IMR-90 (cell line): ENCODE data around the gene PAN3. TPM values are rescaled to one million over a fixed set of nuclear protein-coding genes. Genes with fewer than 3 reads are reported as not detected.

ENCODE experiments used
- ATAC-seq: fragments of 200-7000 bp; cut with Tn5 transposase; 2 replicates; pipeline ENCODE4 v1.9.1; 2020; ENCODE audit warnings: low read depth, mild to moderate bottlenecking, moderate library complexity
- BruUV-seq: library from RNA; stranded (reverse); fragments of 400-500 nt; replicated peaks from 2 replicates; lab custom pipeline; 2021; lab: Mats Ljungman, UMichigan
- CTCF ChIA-PET: fragments of 300-600 bp; formaldehyde crosslinking; extraction: SDS; loops from one replicate; lab custom pipeline; 2021; ENCODE audit warnings: antibody characterized with exemption; lab: Yijun Ruan, JAX
- POLR2A ChIA-PET: fragments of 300-600 bp; sonication (Branson Sonifier 250); formaldehyde crosslinking; loops from one replicate; lab custom pipeline; 2022; ENCODE audit warnings: antibody characterized with exemption; ENCODE audit not compliant: unreplicated experiment; lab: Charles Lee
- DNase-seq: peaks from one replicate; pipeline ENCODE4 v3.0.0; 2013
- H2AFZ ChIP-seq: replicated peaks from 2 replicates; pipeline ENCODE3; 2013; ENCODE audit warnings: low read length, mild to moderate bottlenecking; ENCODE audit not compliant: poor library complexity
- H2AK5ac ChIP-seq: 2 replicates; pipeline ENCODE4 v1.6.1; 2013; ENCODE audit warnings: low read depth, low read length, inconsistent platforms
- H2AK9ac ChIP-seq: replicated peaks from 2 replicates; pipeline ENCODE3; 2013; ENCODE audit warnings: mild to moderate bottlenecking, low read depth, low read length, moderate library complexity; ENCODE audit not compliant: poor library complexity
- H2BK120ac ChIP-seq: 2 replicates; pipeline ENCODE4 v1.6.1; 2013; ENCODE audit warnings: low read depth, low read length, inconsistent platforms
- H2BK15ac ChIP-seq: 3 replicates; pipeline ENCODE4 v1.6.1; 2013; ENCODE audit warnings: low read depth, low read length, inconsistent platforms
- H2BK20ac ChIP-seq: 2 replicates; pipeline ENCODE4 v1.6.1; 2013; ENCODE audit warnings: low read depth, mild to moderate bottlenecking, inconsistent platforms, low read length, moderate library complexity
- H2BK5ac ChIP-seq: 2 replicates; pipeline ENCODE4 v1.6.1; 2013; ENCODE audit warnings: mild to moderate bottlenecking, low read depth, low read length, inconsistent platforms; ENCODE audit not compliant: poor library complexity, severe bottlenecking
- H3K14ac ChIP-seq: replicated peaks from 2 replicates; pipeline ENCODE4 v1.6.1; 2013; ENCODE audit warnings: low read depth, low read length, inconsistent platforms
- H3K18ac ChIP-seq: 2 replicates; pipeline ENCODE4 v1.6.1; 2013; ENCODE audit warnings: low read depth, low read length, control low read depth
- H3K23ac ChIP-seq: 2 replicates; pipeline ENCODE4 v1.6.1; 2013; ENCODE audit warnings: low read depth, low read length, inconsistent platforms
- H3K27ac ChIP-seq: 2 replicates; pipeline ENCODE4 v1.5.1; 2013; ENCODE audit warnings: mild to moderate bottlenecking, control low read depth, low read length; ENCODE audit not compliant: insufficient read depth
- H3K27me3 ChIP-seq: 2 replicates; pipeline ENCODE4 v1.6.1; 2013; ENCODE audit warnings: low read length; ENCODE audit not compliant: control insufficient read depth, insufficient read depth
- H3K36me3 ChIP-seq: 2 replicates; pipeline ENCODE4 v1.6.1; 2013; ENCODE audit warnings: low read length, mixed read lengths; ENCODE audit not compliant: control insufficient read depth, insufficient read depth
- H3K4ac ChIP-seq: 2 replicates; pipeline ENCODE4 v1.6.1; 2013; ENCODE audit warnings: low read depth, low read length, inconsistent platforms
- H3K4me1 ChIP-seq: 2 replicates; pipeline ENCODE4 v1.6.1; 2013; ENCODE audit warnings: low read length, mixed read lengths; ENCODE audit not compliant: control insufficient read depth, insufficient read depth
- H3K4me2 ChIP-seq: 2 replicates; pipeline ENCODE4 v1.6.1; 2013; ENCODE audit warnings: low read depth, mild to moderate bottlenecking, control low read depth, low read length, moderate library complexity
- H3K4me3 ChIP-seq: 2 replicates; pipeline ENCODE4 v1.5.1; 2013; ENCODE audit warnings: low read depth, mild to moderate bottlenecking, control low read depth, low read length, moderate library complexity; ENCODE audit not compliant: insufficient read depth
- H3K56ac ChIP-seq: 2 replicates; pipeline ENCODE4 v1.6.1; 2013; ENCODE audit warnings: low read length, inconsistent platforms; ENCODE audit not compliant: insufficient read depth; ENCODE audit errors: extremely low read depth
- H3K79me1 ChIP-seq, 2 experiments: 2 replicates each; pipeline ENCODE4 v1.6.1; 2013; ENCODE audit warnings: low read length in 2 of 2, inconsistent platforms in 1 of 2, low read depth in 1 of 2
- H3K9ac ChIP-seq: 2 replicates; pipeline ENCODE4 v1.6.1; 2013; ENCODE audit warnings: low read depth, low read length, control low read depth
- H3K9me1 ChIP-seq: 2 replicates; pipeline ENCODE4 v1.6.1; 2013; ENCODE audit warnings: low read length, inconsistent platforms; ENCODE audit not compliant: insufficient read depth
- H3K9me3 ChIP-seq: 2 replicates; pipeline ENCODE4 v1.6.1; 2013; ENCODE audit warnings: low read length; ENCODE audit not compliant: control insufficient read depth, insufficient read depth
- H4K20me1 ChIP-seq: 2 replicates; pipeline ENCODE4 v1.6.1; 2013; ENCODE audit warnings: low read length, inconsistent platforms; ENCODE audit not compliant: insufficient read depth
- H4K5ac ChIP-seq: 2 replicates; pipeline ENCODE4 v1.6.1; 2013; ENCODE audit warnings: mild to moderate bottlenecking, low read depth, low read length, control low read depth
- H4K8ac ChIP-seq, 2 experiments: 2 replicates each; pipeline ENCODE4 v1.6.1; 2013; ENCODE audit warnings: low read depth in 2 of 2, low read length in 2 of 2, control low read depth in 1 of 2, inconsistent platforms in 1 of 2
- H4K91ac ChIP-seq: 2 replicates; pipeline ENCODE4 v1.6.1; 2013; ENCODE audit warnings: low read depth, low read length, inconsistent platforms; ENCODE audit not compliant: insufficient read depth
- CHD1 ChIP-seq: IDR thresholded peaks from 2 replicates; pipeline ENCODE4 v1.6.1; 2012; ENCODE audit warnings: low read depth, low read length, improper control_type of control experiment
- MAFK ChIP-seq: IDR thresholded peaks from 2 replicates; pipeline ENCODE4 v1.6.1; 2012; ENCODE audit warnings: low read depth, low read length, improper control_type of control experiment
- dilution Hi-C: fragments of 300-500 bp; cut with HindIII; formaldehyde crosslinking; loops from one replicate; pipeline ENCODE4 v1.14.3; 2018; ENCODE audit warnings: low sequenced_read_pairs; ENCODE audit not compliant: unreplicated experiment
- in situ Hi-C: fragments of 300-500 bp; cut with MboI; formaldehyde crosslinking; loops from 3 replicates; pipeline ENCODE4 v1.14.3; 2019; ENCODE audit warnings: low sequenced_read_pairs, inconsistent platforms, mixed read lengths
- intact Hi-C: fragments of 100-400 bp; cut with micrococcal nuclease; formaldehyde crosslinking; loops from 2 replicates; pipeline ENCODE4 v1.10.0; 2022
- polyA plus RNA-seq, 3 experiments: library from polyadenylated mRNA; depleted of rRNA; stranded (reverse); fragments of >200 nt; gene quantifications; 2 replicates each; pipeline ENCODE4 v1.2.3, GENCODE V29; 2012; ENCODE audit warnings: low replicate concordance in 1 of 3
- total RNA-seq: library from RNA; depleted of rRNA; stranded (reverse); fragments of >200 nt; gene quantifications from 2 replicates; pipeline ENCODE4 v1.2.3, GENCODE V29; 2012

The PAN3 gene
- total and polyA plus RNA-seq, 2 of the 4 experiments (the other 2 are of a cell fraction), result 6.6 to 15.1 TPM

- dilution Hi-C loops (no loop called here), intact Hi-C loops (no loop called here), in situ Hi-C loops (no loop called here)
- H3K9me1 ChIP-seq, result peaks cover 4% of the 10 kb centered on the region; the same call in 1 of the 2 replicates
- H3K27ac ChIP-seq, result no peak overlapping the region
- H4K5ac ChIP-seq, result no peak overlapping the region
- no peak overlapping the region for H3K4me2 ChIP-seq
- H4K91ac ChIP-seq, result no peak overlapping the region
- no peak overlapping the region for H2AK9ac ChIP-seq
- H4K20me1 ChIP-seq, result no peaks in the 10 kb centered on the region
- H3K9me3 ChIP-seq, result no peaks in the 10 kb centered on the region
- no peak for ATAC-seq
- no peaks in the 10 kb centered on the region for H3K27me3 ChIP-seq
- H3K36me3 ChIP-seq, result no peaks in the 10 kb centered on the region
- POLR2A ChIA-PET, result no interaction called here
- H3K18ac ChIP-seq, result no peak overlapping the region
- no peak overlapping the region for H2BK20ac ChIP-seq
- no peak overlapping the region for H2AFZ ChIP-seq
- no peak overlapping the region for H3K56ac ChIP-seq
- no peak overlapping the region for H3K4me3 ChIP-seq
- TF ChIP-seq CHD1 (no peak), MAFK (no peak)
- H3K79me1 ChIP-seq, result no peaks in the 10 kb centered on the region
- no peak overlapping the region for H2BK5ac ChIP-seq
- H3K14ac ChIP-seq, result peak overlapping the region; percentile 12; the same call in 1 of the 2 replicates
- H2AK5ac ChIP-seq, result no peak overlapping the region
- H3K9ac ChIP-seq, result no peak overlapping the region
- no peak overlapping the region for H3K4ac ChIP-seq
- no peak overlapping the region for H3K23ac ChIP-seq
- H2BK15ac ChIP-seq, result no peak overlapping the region
- BruUV-seq, result no TSS peak
- H4K8ac ChIP-seq, result no peak overlapping the region
- CTCF ChIA-PET, result no interaction called here
- no peak overlapping the region for H2BK120ac ChIP-seq
- no peak for DNase-seq
- H3K4me1 ChIP-seq, result peaks cover 2% of the 10 kb centered on the region; the same call in 1 of the 2 replicates
These were observed 9.4 kb upstream of the PAN3 start for GRCh38 chr13:28128926-28129325.
